NB4 (cell line): ENCODE measurements around the gene DNASE1L3.

ENCODE experiments used
- MAX ChIP-seq: IDR thresholded peaks from 2 replicates; pipeline ENCODE4 v1.6.1; 2011; ENCODE audit warnings: low read depth, low read length
- MYC ChIP-seq: IDR thresholded peaks from 2 replicates; pipeline ENCODE4 v1.6.1; 2011; ENCODE audit warnings: low read depth, low read length
- POLR2A ChIP-seq: IDR thresholded peaks from 2 replicates; pipeline ENCODE4 v1.6.1; 2011; ENCODE audit warnings: mild to moderate bottlenecking; ENCODE audit not compliant: insufficient read length; ENCODE audit errors: extremely low read depth
- TF ChIP-seq, protein P1 (sequence below): IDR thresholded peaks from one replicate; pipeline ENCODE4 v1.5.1; 2012; ENCODE audit warnings: low read depth, low read length

GRCh38 chr3:58243976-58244585, 33.3 kb upstream of the DNASE1L3 start:
- TF ChIP-seq POLR2A (no peak), MAX (no peak), MYC (no peak)
- TF ChIP-seq, protein P1, sequence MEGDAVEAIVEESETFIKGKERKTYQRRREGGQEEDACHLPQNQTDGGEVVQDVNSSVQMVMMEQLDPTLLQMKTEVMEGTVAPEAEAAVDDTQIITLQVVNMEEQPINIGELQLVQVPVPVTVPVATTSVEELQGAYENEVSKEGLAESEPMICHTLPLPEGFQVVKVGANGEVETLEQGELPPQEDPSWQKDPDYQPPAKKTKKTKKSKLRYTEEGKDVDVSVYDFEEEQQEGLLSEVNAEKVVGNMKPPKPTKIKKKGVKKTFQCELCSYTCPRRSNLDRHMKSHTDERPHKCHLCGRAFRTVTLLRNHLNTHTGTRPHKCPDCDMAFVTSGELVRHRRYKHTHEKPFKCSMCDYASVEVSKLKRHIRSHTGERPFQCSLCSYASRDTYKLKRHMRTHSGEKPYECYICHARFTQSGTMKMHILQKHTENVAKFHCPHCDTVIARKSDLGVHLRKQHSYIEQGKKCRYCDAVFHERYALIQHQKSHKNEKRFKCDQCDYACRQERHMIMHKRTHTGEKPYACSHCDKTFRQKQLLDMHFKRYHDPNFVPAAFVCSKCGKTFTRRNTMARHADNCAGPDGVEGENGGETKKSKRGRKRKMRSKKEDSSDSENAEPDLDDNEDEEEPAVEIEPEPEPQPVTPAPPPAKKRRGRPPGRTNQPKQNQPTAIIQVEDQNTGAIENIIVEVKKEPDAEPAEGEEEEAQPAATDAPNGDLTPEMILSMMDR = no peak
